H9 (cell line): ENCODE results near the gene EOGT. TPM values are rescaled to one million over a fixed set of nuclear protein-coding genes. Genes with fewer than 3 reads are reported as not detected.

ENCODE experiments used
- DNase-seq: peaks from one replicate; pipeline ENCODE4 v3.0.0-alpha.2; 2017
- H2AFZ ChIP-seq: one replicate; pipeline ENCODE4 v1.6.1; 2013; ENCODE audit warnings: mild to moderate bottlenecking, low read length, control low read depth, moderate library complexity
- H2AK5ac ChIP-seq: 2 replicates; pipeline ENCODE4 v1.6.1; 2013; ENCODE audit warnings: low read length, control low read depth, mixed read lengths; ENCODE audit not compliant: insufficient read length
- H2BK120ac ChIP-seq: one replicate; pipeline ENCODE4 v1.6.1; 2013; ENCODE audit warnings: low read depth, mild to moderate bottlenecking, low read length, control low read depth, inconsistent platforms; ENCODE audit not compliant: poor library complexity, severe bottlenecking
- H2BK12ac ChIP-seq: 2 replicates; pipeline ENCODE4 v1.6.1; 2013; ENCODE audit warnings: low read length, control low read depth, mixed read lengths, low read depth; ENCODE audit not compliant: insufficient read length
- H2BK15ac ChIP-seq: 2 replicates; pipeline ENCODE4 v1.6.1; 2013; ENCODE audit warnings: low read depth, low read length, control low read depth
- H2BK20ac ChIP-seq: one replicate; pipeline ENCODE4 v1.6.1; 2013; ENCODE audit warnings: low read depth, mild to moderate bottlenecking, low read length, control low read depth, inconsistent platforms; ENCODE audit not compliant: poor library complexity, severe bottlenecking
- H2BK5ac ChIP-seq: 2 replicates; pipeline ENCODE4 v1.6.1; 2013; ENCODE audit warnings: low read length, control low read depth, mixed read lengths; ENCODE audit not compliant: insufficient read length
- H3K14ac ChIP-seq: 2 replicates; pipeline ENCODE4 v1.6.1; 2013; ENCODE audit warnings: low read length, control low read depth; ENCODE audit not compliant: insufficient read depth
- H3K18ac ChIP-seq: 2 replicates; pipeline ENCODE4 v1.6.1; 2013; ENCODE audit warnings: low read depth, mild to moderate bottlenecking, mixed read lengths, low read length, control low read depth; ENCODE audit not compliant: insufficient read length
- H3K23ac ChIP-seq: 2 replicates; pipeline ENCODE4 v1.6.1; 2013; ENCODE audit warnings: low read length, control low read depth, mixed read lengths, low read depth; ENCODE audit not compliant: insufficient read length
- H3K23me2 ChIP-seq: 2 replicates; pipeline ENCODE4 v1.6.1; 2013; ENCODE audit warnings: low read depth, mild to moderate bottlenecking, mixed read lengths, low read length, control low read depth; ENCODE audit not compliant: insufficient read length, poor library complexity, severe bottlenecking
- H3K27ac ChIP-seq: 2 replicates; pipeline ENCODE4 v1.5.1; 2013; ENCODE audit warnings: low read length, control low read depth, mixed read lengths, low read depth; ENCODE audit not compliant: insufficient read length
- H3K27me3 ChIP-seq: 2 replicates; pipeline ENCODE4 v1.6.1; 2013; ENCODE audit warnings: low read length, control low read depth, inconsistent platforms; ENCODE audit not compliant: insufficient read depth
- H3K4ac ChIP-seq: 2 replicates; pipeline ENCODE4 v1.6.1; 2013; ENCODE audit warnings: low read depth, mild to moderate bottlenecking, control low read depth, inconsistent platforms, low read length, moderate library complexity
- H3K4me1 ChIP-seq: 2 replicates; pipeline ENCODE4 v1.6.1; 2013; ENCODE audit warnings: low read length, control low read depth, inconsistent platforms; ENCODE audit not compliant: insufficient read depth
- H3K4me2 ChIP-seq: 2 replicates; pipeline ENCODE4 v1.6.1; 2013; ENCODE audit warnings: low read length, control low read depth, mixed read lengths; ENCODE audit not compliant: insufficient read length, insufficient read depth
- H3K56ac ChIP-seq: 2 replicates; pipeline ENCODE4 v1.6.1; 2013; ENCODE audit warnings: low read depth, mild to moderate bottlenecking, mixed read lengths, low read length, control low read depth; ENCODE audit not compliant: insufficient read length
- H3K79me1 ChIP-seq: 2 replicates; pipeline ENCODE4 v1.6.1; 2013; ENCODE audit warnings: low read depth, mild to moderate bottlenecking, moderate library complexity, low read length, control low read depth, inconsistent platforms; ENCODE audit not compliant: insufficient read depth, poor library complexity, severe bottlenecking
- H3K79me2 ChIP-seq: 2 replicates; pipeline ENCODE4 v1.6.1; 2013; ENCODE audit warnings: low read length, control low read depth, inconsistent platforms; ENCODE audit not compliant: insufficient read depth
- H3K9ac ChIP-seq: 2 replicates; pipeline ENCODE4 v1.6.1; 2013; ENCODE audit warnings: low read length, control low read depth, mixed read lengths; ENCODE audit not compliant: insufficient read length; ENCODE audit errors: extremely low read depth
- H3K9me3 ChIP-seq: one replicate; pipeline ENCODE4 v1.6.1; 2013; ENCODE audit warnings: low read depth, low read length, inconsistent platforms; ENCODE audit not compliant: control insufficient read depth
- H3T11ph ChIP-seq: one replicate; pipeline ENCODE4 v1.6.1; 2013; ENCODE audit warnings: mild to moderate bottlenecking, low read length, control low read depth, inconsistent platforms
- H4K20me1 ChIP-seq: one replicate; pipeline ENCODE4 v1.6.1; 2013; ENCODE audit not compliant: control insufficient read depth, insufficient read length, insufficient read depth
- H4K5ac ChIP-seq: 2 replicates; pipeline ENCODE4 v1.6.1; 2013; ENCODE audit warnings: low read depth, mild to moderate bottlenecking, mixed read lengths, low read length, control low read depth; ENCODE audit not compliant: insufficient read length
- H4K8ac ChIP-seq: replicated peaks from 2 replicates; pipeline ENCODE4 v1.6.1; 2013; ENCODE audit warnings: low read length, control low read depth, mixed read lengths, low read depth; ENCODE audit not compliant: insufficient read length
- H4K91ac ChIP-seq: 2 replicates; pipeline ENCODE4 v1.6.1; 2013; ENCODE audit warnings: low read depth, mild to moderate bottlenecking, moderate library complexity, mixed read lengths, low read length, control low read depth; ENCODE audit not compliant: insufficient read length
- H3K27ac Mint-ChIP-seq, 3 experiments: 2 replicates in 2 of 3; 3 replicates in 1 of 3; pipeline ENCODE4 v1.8.0; 2020 to 2021; ENCODE audit warnings: mixed read lengths in 3 of 3, mild to moderate bottlenecking in 1 of 3, moderate library complexity in 1 of 3
- H3K27me3 Mint-ChIP-seq: 2 replicates; pipeline ENCODE4 v1.8.0; 2021; ENCODE audit warnings: low read depth, mild to moderate bottlenecking, moderate library complexity, mixed read lengths
- H3K36me3 Mint-ChIP-seq, 3 experiments: 2 replicates in 2 of 3; 3 replicates in 1 of 3; pipeline ENCODE4 v1.8.0; 2020 to 2021; ENCODE audit warnings: low read depth in 3 of 3, mixed read lengths in 3 of 3; ENCODE audit not compliant: insufficient read depth in 1 of 3
- H3K4me1 Mint-ChIP-seq, 2 experiments: 2 replicates each; pipeline ENCODE4 v1.8.0; 2020; ENCODE audit warnings: mixed read lengths in 2 of 2
- H3K4me3 Mint-ChIP-seq, 2 experiments: 2 replicates in 1 of 2; 3 replicates in 1 of 2; pipeline ENCODE4 v1.8.0; 2020 to 2021; ENCODE audit warnings: mild to moderate bottlenecking in 2 of 2, mixed read lengths in 2 of 2, moderate library complexity in 1 of 2
- H3K9me3 Mint-ChIP-seq, 2 experiments: 2 replicates in 1 of 2; 3 replicates in 1 of 2; pipeline ENCODE4 v1.8.0; 2020; ENCODE audit warnings: mild to moderate bottlenecking in 2 of 2, mixed read lengths in 2 of 2, moderate library complexity in 1 of 2
- CTCF ChIP-seq: fragments of 200-600 bp; sonication (generic); conservative IDR thresholded peaks from 3 replicates; pipeline ENCODE4 v1.8.0; 2021; ENCODE audit warnings: antibody characterized with exemption, mild to moderate bottlenecking
- WGBS: extraction: QIAGEN DNeasy Blood & Tissue Kit; methylation state at CpG from one replicate; pipeline ENCODE4 v1.1.7; 2013; ENCODE audit warnings: missing lambda C conversion rate, low lambda C conversion rate, mixed read lengths; ENCODE audit not compliant: insufficient read length; ENCODE audit errors: extremely low coverage; 5-methylcytosine and 5-hydroxymethylcytosine counted together
- total RNA-seq: library from RNA; stranded (reverse); gene quantifications from 2 replicates; pipeline ENCODE4 v1.2.1, GENCODE V29; 2021

Gene EOGT
- total RNA-seq, 1 experiment from 2014 or later = 30.5 TPM

GRCh38 chr3:68964694-68965093, 48.8 kb downstream of the EOGT start:
- Histone ChIP-seq H3K79me1 (no peaks in the 10 kb centered on the region), H3K4ac (no peak overlapping the region), H3K23me2 (no peaks in the 10 kb centered on the region), H4K5ac (no peak overlapping the region), H3K27ac (no peak overlapping the region), H3T11ph (no peak overlapping the region), H2BK5ac (no peak overlapping the region), H2BK15ac (no peak overlapping the region), H2BK20ac (no peak overlapping the region), H3K14ac (no peak overlapping the region), H3K4me2 (no peak overlapping the region), H3K56ac (no peak overlapping the region), H4K8ac (no peak overlapping the region), H2AFZ (no peak overlapping the region), H2AK5ac (no peak overlapping the region), H3K23ac (no peak overlapping the region), H3K4me1 (no peaks in the 10 kb centered on the region), H3K9me3 (no peaks in the 10 kb centered on the region), H3K9ac (no peak overlapping the region), H2BK12ac (no peak overlapping the region), H3K18ac (no peak overlapping the region), H3K27me3 (no peaks in the 10 kb centered on the region), H4K91ac (no peak overlapping the region), H4K20me1 (no peaks in the 10 kb centered on the region), H2BK120ac (no peak overlapping the region), H3K79me2 (no peaks in the 10 kb centered on the region)
- Mint-ChIP-seq H3K9me3 (no peaks in the 10 kb centered on the region), H3K4me1 (peaks cover 0 to 5% of the 10 kb centered on the region in 2 experiments; a peak in 2 of 4 replicates), H3K4me3 (no peak overlapping the region), H3K27ac (no peak overlapping the region), H3K36me3 (no peaks in the 10 kb centered on the region), H3K27me3 (no peaks in the 10 kb centered on the region)
- WGBS = no CpG with 5 or more reads among the region's 2 CpGs
- no peak for DNase-seq
- no peak for TF ChIP-seq CTCF
